Inferior parietal cortex (tissue), 1 donor: Measurements from ENCODE around the gene PCDHGA12.
"Not testable (repeated sequence)": the region's sequence is repeated elsewhere in the genome, so short reads cannot be mapped to it uniquely, and the experiment has no call there.

Experiments
- DNase-seq: peaks from one replicate; pipeline ENCODE4 v3.0.0-alpha.2; 2016; ENCODE audit errors: extremely low spot score

The PCDHGA12 gene

GRCh38 chr5:141430332-141431113 is at the start of gene PCDHGA12:
PCDHGA12 (plus strand) TSS chr5:141430507; CDS start chr5:141430760, 253 bp downstream.
- DNase-seq: no peak

DNA sequence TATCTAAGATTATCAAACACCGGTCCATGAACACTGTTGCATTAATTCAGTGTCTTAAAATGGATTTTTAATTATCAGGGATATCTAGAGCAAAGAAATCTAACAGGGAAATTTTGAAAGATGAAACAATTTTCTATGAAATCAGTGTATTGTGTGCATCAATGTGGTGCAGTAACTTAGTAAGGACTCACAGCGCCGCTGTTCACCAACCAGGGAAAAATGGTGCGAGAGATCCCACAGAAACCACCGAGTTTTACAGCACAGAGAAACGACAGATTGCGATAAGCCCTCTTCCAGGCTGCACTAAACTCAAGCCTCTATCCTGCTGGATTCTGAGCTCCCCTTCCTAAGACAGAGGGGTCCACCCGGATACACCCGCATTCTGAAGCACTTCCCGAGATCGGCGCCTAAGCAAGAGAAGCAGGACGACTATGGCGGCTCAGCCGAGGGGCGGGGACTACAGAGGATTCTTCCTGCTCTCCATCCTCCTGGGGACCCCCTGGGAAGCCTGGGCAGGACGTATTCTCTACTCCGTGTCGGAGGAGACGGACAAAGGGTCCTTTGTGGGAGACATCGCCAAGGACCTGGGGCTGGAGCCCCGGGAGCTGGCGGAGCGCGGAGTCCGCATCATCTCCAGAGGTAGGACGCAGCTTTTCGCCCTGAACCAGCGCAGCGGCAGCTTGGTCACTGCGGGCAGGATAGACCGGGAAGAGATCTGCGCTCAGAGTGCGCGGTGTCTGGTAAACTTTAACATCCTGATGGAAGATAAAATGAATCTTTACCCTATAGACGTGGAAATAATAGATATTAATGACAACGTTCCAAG is 47.6 kb upstream of the PCDHGA12 start, which contains the start of gene PCDHGA7:
Gene PCDHGA7, plus strand, starts transcription at position 274 of the 826 bp plus-strand sequence. Its CDS starts 158 bp downstream, at position 432.
- DNase-seq: no peak

DNA sequence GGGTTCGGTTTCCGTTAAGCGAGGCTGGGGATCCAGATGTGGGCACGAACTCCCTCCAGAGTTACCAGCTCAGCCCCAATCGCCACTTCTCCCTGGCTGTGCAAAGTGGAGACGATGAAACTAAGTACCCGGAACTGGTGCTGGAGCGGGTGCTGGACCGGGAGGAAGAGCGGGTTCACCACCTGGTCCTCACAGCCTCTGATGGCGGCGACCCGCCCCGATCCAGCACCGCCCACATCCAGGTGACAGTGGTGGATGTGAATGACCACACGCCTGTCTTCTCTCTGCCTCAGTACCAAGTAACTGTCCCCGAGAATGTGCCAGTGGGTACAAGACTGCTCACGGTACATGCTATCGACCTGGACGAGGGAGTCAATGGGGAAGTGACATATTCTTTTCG is 47.0 kb upstream of the PCDHGA12 start:
- no peak for DNase-seq

GRCh38 chr5:141384471-141385267 is 45.6 kb upstream of the PCDHGA12 start:
- no peak for DNase-seq

- DNase-seq: not testable (repeated sequence)
Observed at GRCh38 chr5:141387557-141388311, 42.6 kb upstream of the PCDHGA12 start, which contains the start of gene PCDHGB4. PCDHGB4 (plus strand) TSS chr5:141387698; CDS start chr5:141387885, 187 bp downstream.

GRCh38 chr5:141388661-141389060 is 41.6 kb upstream of the PCDHGA12 start:
- DNase-seq: no peak

- DNase-seq: no peak
Observed at GRCh38 chr5:141389153-141390042, 40.9 kb upstream of the PCDHGA12 start.

DNA sequence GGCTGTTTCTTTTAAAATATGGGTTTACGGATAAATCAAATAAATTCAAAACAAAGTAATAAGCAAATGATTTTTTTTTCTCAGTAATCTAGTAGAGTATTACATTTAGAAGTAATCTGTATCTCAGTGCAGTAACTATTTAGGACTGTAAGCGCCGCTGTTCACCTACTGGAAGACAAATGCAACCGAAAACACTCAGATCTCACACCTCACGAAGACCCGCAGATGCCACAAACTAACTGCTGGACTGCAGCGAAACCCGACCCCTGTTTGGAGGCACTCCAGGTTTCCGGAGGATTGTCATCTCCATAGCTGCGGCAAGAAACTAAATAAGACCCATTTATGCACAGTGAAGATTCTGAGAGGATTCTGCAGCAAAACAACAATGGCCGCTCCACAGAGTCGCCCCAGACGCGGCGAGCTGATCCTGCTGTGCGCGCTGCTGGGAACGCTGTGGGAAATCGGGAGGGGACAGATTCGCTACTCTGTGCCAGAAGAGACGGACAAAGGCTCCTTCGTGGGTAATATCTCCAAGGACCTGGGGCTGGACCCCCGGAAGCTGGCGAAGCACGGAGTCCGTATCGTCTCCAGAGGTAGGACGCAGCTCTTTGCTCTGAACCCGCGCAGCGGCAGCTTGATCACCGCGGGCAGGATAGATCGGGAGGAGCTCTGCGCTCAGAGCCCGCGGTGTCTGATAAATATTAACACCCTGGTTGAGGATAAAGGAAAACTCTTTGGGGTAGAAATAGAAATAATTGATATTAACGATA is 37.7 kb upstream of the PCDHGA12 start, which contains the start of gene PCDHGA8:
Gene PCDHGA8, plus strand, starts transcription at position 205 of the 770 bp plus-strand sequence. Its CDS starts 181 bp downstream, at position 386.
- no peak for DNase-seq

DNA sequence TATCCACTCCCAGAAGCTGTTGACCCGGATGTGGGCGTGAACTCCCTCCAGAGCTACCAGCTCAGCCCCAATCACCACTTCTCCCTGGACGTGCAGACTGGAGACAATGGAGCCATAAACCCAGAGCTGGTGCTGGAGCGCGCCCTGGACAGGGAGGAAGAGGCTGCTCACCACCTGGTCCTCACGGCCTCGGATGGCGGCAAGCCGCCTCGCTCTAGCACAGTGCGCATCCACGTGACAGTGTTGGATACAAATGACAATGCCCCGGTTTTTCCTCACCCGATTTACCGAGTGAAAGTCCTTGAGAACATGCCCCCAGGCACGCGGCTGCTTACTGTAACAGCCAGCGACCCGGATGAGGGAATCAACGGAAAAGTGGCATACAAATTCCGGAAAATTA is 37.0 kb upstream of the PCDHGA12 start:
- DNase-seq: no peak

DNA sequence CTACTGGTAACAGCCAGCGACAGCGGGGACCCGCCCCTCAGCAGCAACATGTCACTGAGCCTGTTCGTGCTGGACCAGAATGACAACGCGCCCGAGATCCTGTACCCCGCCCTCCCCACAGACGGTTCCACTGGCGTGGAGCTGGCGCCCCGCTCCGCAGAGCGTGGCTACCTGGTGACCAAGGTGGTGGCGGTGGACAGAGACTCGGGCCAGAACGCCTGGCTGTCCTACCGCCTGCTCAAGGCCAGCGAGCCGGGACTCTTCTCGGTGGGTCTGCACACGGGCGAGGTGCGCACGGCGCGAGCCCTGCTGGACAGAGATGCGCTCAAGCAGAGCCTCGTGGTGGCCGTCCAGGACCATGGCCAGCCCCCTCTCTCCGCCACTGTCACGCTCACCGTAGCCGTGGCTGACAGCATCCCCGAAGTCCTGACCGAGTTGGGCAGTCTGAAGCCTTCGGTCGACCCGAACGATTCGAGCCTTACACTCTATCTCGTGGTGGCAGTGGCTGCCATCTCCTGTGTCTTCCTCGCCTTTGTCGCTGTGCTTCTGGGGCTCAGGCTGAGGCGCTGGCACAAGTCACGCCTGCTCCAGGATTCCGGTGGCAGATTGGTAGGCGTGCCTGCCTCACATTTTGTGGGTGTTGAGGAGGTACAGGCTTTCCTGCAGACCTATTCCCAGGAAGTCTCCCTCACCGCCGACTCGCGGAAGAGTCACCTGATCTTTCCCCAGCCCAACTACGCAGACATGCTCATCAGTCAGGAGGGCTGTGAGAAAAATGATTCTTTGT is 35.7 kb upstream of the PCDHGA12 start:
- DNase-seq: not testable (repeated sequence)

DNA sequence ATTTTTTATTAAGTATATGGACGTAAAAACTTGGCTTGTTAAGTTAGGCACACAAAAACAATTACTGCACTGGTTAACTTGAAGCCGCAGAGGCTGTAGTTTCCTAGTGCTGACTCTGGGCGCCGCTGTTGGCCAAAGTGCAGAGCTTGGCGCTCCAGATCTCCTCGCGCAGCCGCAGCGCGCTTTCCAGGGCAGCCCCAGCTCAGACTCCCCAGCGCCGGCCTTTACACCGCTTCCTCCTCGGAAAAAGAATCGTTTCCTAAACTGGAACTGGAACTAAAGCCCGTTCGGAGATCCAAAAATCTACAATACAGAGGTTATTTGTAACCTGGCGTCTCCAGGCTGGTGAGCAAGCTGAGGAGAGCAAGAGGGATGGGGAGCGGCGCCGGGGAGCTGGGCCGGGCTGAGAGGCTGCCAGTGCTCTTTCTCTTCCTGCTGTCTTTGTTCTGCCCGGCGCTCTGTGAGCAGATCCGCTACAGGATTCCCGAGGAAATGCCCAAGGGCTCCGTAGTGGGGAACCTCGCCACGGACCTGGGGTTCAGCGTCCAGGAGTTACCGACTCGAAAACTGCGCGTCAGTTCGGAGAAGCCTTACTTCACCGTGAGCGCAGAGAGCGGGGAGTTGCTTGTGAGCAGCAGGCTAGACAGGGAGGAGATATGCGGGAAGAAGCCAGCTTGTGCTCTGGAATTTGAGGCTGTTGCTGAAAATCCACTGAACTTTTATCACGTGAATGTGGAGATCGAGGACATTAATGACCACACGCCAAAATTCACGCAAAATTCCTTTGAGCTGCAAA is 32.4 kb upstream of the PCDHGA12 start, which contains the start of gene PCDHGB5:
Gene PCDHGB5, plus strand, starts transcription at position 192 of the 796 bp plus-strand sequence. Its CDS starts 181 bp downstream, at position 373.
- not testable (repeated sequence) for DNase-seq

- DNase-seq: no peak
Observed at GRCh38 chr5:141398608-141399007, 31.7 kb upstream of the PCDHGA12 start.

- no peak for DNase-seq
Observed at GRCh38 chr5:141399555-141400258, 30.6 kb upstream of the PCDHGA12 start.

GRCh38 chr5:141402553-141403243 is 27.6 kb upstream of the PCDHGA12 start, which contains the start of gene PCDHGA9:
PCDHGA9 (plus strand) TSS chr5:141402778; CDS start chr5:141402953, 175 bp downstream.
- peak; percentile 31 for DNase-seq

DNA sequence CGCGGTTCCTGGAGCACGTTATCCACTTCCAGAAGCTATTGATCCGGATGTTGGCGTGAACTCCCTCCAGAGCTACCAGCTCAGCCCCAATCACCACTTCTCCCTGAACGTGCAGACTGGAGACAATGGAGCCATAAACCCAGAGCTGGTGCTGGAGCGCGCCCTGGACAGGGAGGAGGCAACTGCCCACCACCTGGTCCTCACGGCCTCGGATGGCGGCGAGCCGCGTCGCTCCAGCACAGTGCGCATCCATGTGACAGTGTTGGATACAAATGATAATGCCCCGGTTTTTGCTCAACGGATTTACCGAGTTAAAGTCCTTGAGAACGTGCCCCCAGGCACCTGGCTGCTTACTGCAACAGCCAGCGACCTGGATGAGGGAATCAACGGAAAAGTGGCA is 26.9 kb upstream of the PCDHGA12 start:
- no peak for DNase-seq
